Sigmoid colon (tissue), 7 donors: ENCODE measurements around the gene CCNQ. TPM values are rescaled to one million over a fixed set of nuclear protein-coding genes. Genes with fewer than 3 reads are reported as not detected.

ENCODE experiments used
- DNase-seq: peaks from one replicate; pipeline ENCODE4 v3.0.0-alpha.2; 2019
- H3K27ac ChIP-seq, 4 donors: fragments of 200-600 bp; sonication (generic); one replicate each; pipeline ENCODE4 v1.5.1; 2016 to 2019; ENCODE audit warnings: mild to moderate bottlenecking in 1 of 4
- H3K27me3 ChIP-seq, 3 donors: fragments of 200-600 bp; sonication (generic); one replicate each; pipeline ENCODE4 v1.5.1; 2019; ENCODE audit warnings: mild to moderate bottlenecking in 1 of 3
- H3K36me3 ChIP-seq, 4 donors: fragments of 200-600 bp; sonication (generic); one replicate each; pipeline ENCODE4 v1.5.1; 2016 to 2019
- H3K4me1 ChIP-seq, 4 donors: fragments of 200-600 bp; sonication (generic); one replicate each; pipeline ENCODE4 v1.5.1; 2017 to 2019
- H3K4me3 ChIP-seq, 4 donors: fragments of 200-600 bp; sonication (generic); one replicate each; pipeline ENCODE4 v1.5.1; 2017 to 2019; ENCODE audit warnings: mild to moderate bottlenecking in 2 of 4, moderate library complexity in 1 of 4
- H3K9me3 ChIP-seq, 4 donors: fragments of 200-600 bp in 3 of 4; sonication (generic) in 3 of 4; one replicate each; pipeline versions ENCODE4 v1.5.1 to v1.6.1; 2013 to 2019
- EP300 ChIP-seq, 4 donors: sonication (generic); formaldehyde crosslinking; IDR thresholded peaks; one replicate each; pipeline ENCODE4 v1.6.1; 2017; ENCODE audit warnings: antibody characterized with exemption in 4 of 4
- POLR2A ChIP-seq, 2 donors: fragments of 450-650 bp; IDR thresholded peaks; one replicate each; pipeline ENCODE4 v1.6.1; 2016; ENCODE audit warnings: antibody characterized with exemption in 2 of 2, mild to moderate bottlenecking in 2 of 2, moderate library complexity in 2 of 2
- POLR2AphosphoS5 ChIP-seq, 4 donors: sonication (generic); formaldehyde crosslinking; IDR thresholded peaks; one replicate each; pipeline ENCODE4 v1.6.1; 2017; ENCODE audit warnings: antibody characterized with exemption in 4 of 4
- WGBS, 2 donors: extraction: QIAGEN DNeasy Blood & Tissue Kit; methylation state at CpG; one replicate each; pipeline ENCODE4 v1.1.7; 2013; 5-methylcytosine and 5-hydroxymethylcytosine counted together
- intact Hi-C: fragments of 100-400 bp; cut with DNase I; formaldehyde crosslinking; loops from one replicate; pipeline ENCODE4 v1.15.1; 2023
- polyA plus RNA-seq, 3 donors: library from polyadenylated mRNA; stranded (reverse); fragments of 200-250 nt; gene quantifications; one replicate each; pipeline ENCODE4 v1.2.3, GENCODE V29; 2013
- total RNA-seq, 4 donors: library from RNA; depleted of rRNA; stranded (reverse); fragments of >200 nt; gene quantifications; one replicate each; pipeline ENCODE4 v1.1.0, GENCODE V29; 2016
- TF ChIP-seq, protein P1 (sequence below), 4 experiments: fragments of 450-650 bp in 3 of 4; fragments of 200-600 bp in 1 of 4; IDR thresholded peaks; one replicate each; pipeline ENCODE4 v1.5.1; 2016 to 2019; ENCODE audit warnings: antibody characterized with exemption in 4 of 4, mild to moderate bottlenecking in 3 of 4, moderate library complexity in 2 of 4
- donor health status: healthy with polysubstance abuse.
- donor health status: Bipolar disorder and iron deficiency.
- donor health status: healthy.

The CCNQ gene
- total and polyA plus RNA-seq, 7 donors: 31.8 to 49.0 (median 37.9) TPM

DNA sequence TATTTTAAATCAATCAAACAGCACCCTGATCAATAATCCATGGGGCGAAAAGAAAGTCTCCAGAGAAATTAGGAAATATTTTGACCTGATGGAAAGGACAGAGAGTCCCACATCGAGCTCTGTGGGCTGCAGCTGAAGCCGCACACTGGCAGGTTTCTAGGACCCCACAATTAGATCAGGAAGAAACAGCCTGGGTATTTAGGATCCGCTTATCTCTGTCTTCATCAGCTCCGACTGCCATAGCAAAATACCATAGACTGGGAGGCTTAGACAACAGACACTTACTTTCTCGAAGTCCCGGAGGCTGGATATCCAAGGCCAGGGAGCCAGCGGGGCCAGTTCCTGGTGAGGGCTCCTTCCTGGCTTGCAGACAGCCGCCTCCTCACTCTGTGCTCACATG is 36.4 kb downstream of the CCNQ start:
- TF ChIP-seq EP300 (IDR thresholded peaks at IDR 0.05): no peak
- TF ChIP-seq, protein P1, sequence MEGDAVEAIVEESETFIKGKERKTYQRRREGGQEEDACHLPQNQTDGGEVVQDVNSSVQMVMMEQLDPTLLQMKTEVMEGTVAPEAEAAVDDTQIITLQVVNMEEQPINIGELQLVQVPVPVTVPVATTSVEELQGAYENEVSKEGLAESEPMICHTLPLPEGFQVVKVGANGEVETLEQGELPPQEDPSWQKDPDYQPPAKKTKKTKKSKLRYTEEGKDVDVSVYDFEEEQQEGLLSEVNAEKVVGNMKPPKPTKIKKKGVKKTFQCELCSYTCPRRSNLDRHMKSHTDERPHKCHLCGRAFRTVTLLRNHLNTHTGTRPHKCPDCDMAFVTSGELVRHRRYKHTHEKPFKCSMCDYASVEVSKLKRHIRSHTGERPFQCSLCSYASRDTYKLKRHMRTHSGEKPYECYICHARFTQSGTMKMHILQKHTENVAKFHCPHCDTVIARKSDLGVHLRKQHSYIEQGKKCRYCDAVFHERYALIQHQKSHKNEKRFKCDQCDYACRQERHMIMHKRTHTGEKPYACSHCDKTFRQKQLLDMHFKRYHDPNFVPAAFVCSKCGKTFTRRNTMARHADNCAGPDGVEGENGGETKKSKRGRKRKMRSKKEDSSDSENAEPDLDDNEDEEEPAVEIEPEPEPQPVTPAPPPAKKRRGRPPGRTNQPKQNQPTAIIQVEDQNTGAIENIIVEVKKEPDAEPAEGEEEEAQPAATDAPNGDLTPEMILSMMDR (IDR thresholded peaks at IDR 0.05): no peak
- TF ChIP-seq POLR2AphosphoS5 (IDR thresholded peaks at IDR 0.05): no peak
- TF ChIP-seq POLR2A (IDR thresholded peaks at IDR 0.05): no peak
- H3K27me3 ChIP-seq: no peaks in the 10 kb centered on the region
- H3K27ac ChIP-seq: no peak overlapping the region
- WGBS, 2 donors: 94 to 96% methylated on average over 9 of the region's 9 CpGs
- H3K9me3 ChIP-seq: no peaks in the 10 kb centered on the region
- no peak for DNase-seq
- no peak overlapping the region for H3K4me3 ChIP-seq
- H3K4me1 ChIP-seq: no peaks in the 10 kb centered on the region
- intact Hi-C loops: no loop called here
- no peaks in the 10 kb centered on the region for H3K36me3 ChIP-seq

DNA sequence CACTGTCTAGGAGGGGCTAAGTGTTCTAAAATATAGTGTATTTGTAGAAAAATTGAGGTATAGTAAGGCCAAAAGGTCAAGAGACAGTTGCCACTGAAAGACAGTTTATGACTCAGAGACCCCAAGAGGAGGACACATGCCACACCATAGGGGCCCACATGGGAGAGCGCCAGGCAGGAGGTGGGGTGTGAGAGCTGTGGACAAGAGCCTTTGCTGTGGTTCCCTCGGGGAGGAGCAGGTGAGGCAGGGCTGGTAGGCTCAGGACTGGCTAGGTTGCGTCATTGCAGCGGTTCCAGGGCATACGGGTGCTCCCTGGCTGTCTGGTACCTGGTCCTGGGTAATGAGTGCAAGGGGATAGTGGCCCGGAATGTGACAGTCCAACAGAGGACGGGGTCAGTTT is 37.6 kb downstream of the CCNQ start:
- H3K4me1 ChIP-seq: no peaks in the 10 kb centered on the region
- intact Hi-C loops: no loop called here
- TF ChIP-seq, protein P1 (IDR thresholded peaks at IDR 0.05): no peak
- TF ChIP-seq POLR2AphosphoS5 (IDR thresholded peaks at IDR 0.05) (no peak), POLR2A (IDR thresholded peaks at IDR 0.05) (no peak), EP300 (IDR thresholded peaks at IDR 0.05) (no peak)
- no peaks in the 10 kb centered on the region for H3K9me3 ChIP-seq
- no peak for DNase-seq
- 85 to 88% methylated on average over 7 of the region's 7 CpGs for WGBS, 2 donors
- H3K27me3 ChIP-seq: no peaks in the 10 kb centered on the region
- H3K36me3 ChIP-seq: no peaks in the 10 kb centered on the region
- H3K27ac ChIP-seq: no peak overlapping the region
- no peak overlapping the region for H3K4me3 ChIP-seq

DNA sequence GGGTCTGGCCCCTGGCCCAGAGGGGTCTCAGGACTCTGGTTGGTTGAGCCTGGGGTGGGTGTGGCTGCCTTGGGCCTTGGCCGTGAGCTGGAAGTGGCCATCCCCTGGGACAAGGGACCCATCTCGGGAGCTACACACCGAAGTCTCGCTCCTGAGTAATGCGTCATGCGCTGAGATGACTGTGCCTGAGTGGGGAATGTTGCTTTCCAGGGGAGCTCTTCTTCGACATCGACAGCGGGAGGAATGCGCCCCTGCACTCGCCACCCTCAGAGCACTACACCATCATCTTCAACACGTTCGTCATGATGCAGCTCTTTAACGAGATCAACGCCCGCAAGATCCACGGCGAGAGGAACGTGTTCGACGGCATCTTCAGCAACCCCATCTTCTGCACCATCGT is 38.5 kb downstream of the CCNQ start:
- Histone ChIP-seq H3K27ac (no peak overlapping the region), H3K4me1 (no peaks in the 10 kb centered on the region), H3K4me3 (no peak overlapping the region), H3K9me3 (no peaks in the 10 kb centered on the region), H3K36me3 (no peaks in the 10 kb centered on the region), H3K27me3 (no peaks in the 10 kb centered on the region)
- WGBS, 2 donors: 91 to 93% methylated on average over 22 of the region's 22 CpGs
- intact Hi-C loops: no loop called here
- TF ChIP-seq POLR2A (IDR thresholded peaks at IDR 0.05): no peak
- no peak for TF ChIP-seq EP300 (IDR thresholded peaks at IDR 0.05)
- TF ChIP-seq POLR2AphosphoS5 (IDR thresholded peaks at IDR 0.05): no peak
- TF ChIP-seq, protein P1 (IDR thresholded peaks at IDR 0.05): no peak
- DNase-seq: no peak

DNA sequence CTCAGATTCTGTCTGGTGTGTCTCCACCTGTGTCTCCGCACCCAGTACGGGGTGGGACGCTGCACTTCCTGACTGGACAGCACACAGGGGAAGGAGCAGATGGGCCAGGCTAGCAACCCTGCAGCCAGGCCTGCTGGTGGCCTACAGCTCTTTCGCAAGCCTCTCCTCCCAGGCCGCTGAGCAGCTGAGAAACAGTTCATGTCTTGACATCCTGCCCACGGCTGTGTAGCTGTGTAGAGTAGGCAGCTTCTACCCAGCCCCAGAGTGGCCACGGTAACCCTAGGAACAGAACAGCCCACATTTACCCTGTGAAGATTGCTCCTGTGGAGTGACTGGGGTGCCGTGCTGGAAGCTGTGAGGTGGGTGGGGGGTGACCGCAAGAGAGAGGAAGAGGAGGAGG is 38.9 kb downstream of the CCNQ start:
- no peak for DNase-seq
- Histone ChIP-seq H3K27ac (no peak overlapping the region), H3K9me3 (no peaks in the 10 kb centered on the region), H3K4me1 (no peaks in the 10 kb centered on the region), H3K36me3 (no peaks in the 10 kb centered on the region), H3K27me3 (no peaks in the 10 kb centered on the region), H3K4me3 (no peak overlapping the region)
- 50 to 66% methylated on average over 9 of the region's 9 CpGs for WGBS, 2 donors
- intact Hi-C loops: loop anchor here (5.0 kb wide), 1 partner anchor 42 kb away; no protein-coding TSS in a partner anchor
- TF ChIP-seq, protein P1 (IDR thresholded peaks at IDR 0.05): no peak
- TF ChIP-seq EP300 (IDR thresholded peaks at IDR 0.05) (no peak), POLR2A (IDR thresholded peaks at IDR 0.05) (no peak), POLR2AphosphoS5 (IDR thresholded peaks at IDR 0.05) (no peak)
